Limb (tissue), 2 donors: Measurements from ENCODE around the gene COX17.
"Not testable (repeated sequence)": the region's sequence is repeated elsewhere in the genome, so short reads cannot be mapped to it uniquely, and the experiment has no call there.

Experiments used
- DNase-seq, 2 donors: peaks; one replicate each; pipeline ENCODE4 v3.0.0-alpha.2; 2016; ENCODE audit errors: extremely low spot score in 2 of 2

Gene COX17, protein sequence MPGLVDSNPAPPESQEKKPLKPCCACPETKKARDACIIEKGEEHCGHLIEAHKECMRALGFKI

DNA sequence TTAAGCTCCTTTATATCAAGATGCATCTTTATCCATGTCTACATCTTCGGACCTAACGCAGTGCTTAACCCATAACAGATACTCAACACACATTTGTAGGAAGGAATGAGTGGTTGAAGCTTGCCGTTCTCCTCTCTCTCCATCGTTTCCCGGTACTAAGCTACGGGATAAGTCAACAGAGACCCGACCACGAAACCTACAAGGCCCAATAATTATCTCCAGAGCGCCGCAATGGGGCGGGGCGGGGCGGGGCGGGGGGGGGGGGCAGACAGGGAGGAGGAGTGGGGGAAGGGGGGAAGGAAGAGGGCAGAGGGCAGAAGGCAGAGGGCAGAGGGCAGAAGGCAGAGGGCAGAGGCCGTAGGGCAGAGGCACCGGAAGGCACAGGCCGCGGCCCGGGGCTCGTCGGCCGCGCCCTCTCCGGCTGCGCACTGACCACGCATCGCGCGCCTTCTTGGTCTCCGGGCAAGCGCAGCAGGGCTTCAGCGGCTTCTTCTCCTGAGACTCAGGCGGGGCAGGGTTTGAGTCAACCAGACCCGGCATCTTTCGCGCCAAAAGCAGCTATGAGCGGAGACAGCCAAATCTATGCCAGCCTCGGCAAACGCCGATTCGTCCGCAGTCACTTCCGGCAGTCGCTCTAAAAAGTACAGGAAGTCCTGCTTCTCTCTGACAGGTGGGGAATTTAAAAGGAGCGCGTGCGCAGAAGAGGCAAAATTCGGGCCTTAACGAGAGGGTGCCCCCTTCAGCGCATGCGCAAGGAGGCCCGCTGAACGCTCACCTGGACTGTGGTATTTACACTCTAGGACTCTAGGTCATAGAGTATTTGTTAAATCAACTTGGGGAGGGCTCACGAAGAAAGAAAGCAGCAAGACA lies at the start of gene COX17:
TSS of gene COX17 (minus strand) at position 636 of the 870 bp plus-strand sequence. CDS start at position 540, 96 bp downstream.
- peak; percentile 93 to 96 for DNase-seq

DNA sequence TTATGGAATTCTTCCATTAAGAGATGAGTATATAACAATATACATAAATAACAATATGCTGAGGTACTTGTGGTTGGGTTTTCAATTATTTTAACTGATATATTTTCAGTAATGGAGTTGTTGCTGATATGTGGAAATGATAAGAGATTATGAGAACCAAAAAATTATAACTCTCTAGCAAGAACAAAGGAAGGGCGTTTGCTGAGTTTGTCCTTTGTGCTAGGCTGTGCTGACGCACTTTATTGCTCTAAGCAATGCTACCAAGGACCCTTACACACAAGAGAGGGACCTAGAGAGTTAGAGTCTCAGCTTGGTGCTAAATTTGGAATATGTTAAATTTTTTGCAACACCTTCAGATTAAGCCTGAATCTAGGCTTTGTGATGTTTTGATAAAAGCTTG lies 49.7 kb upstream of the COX17 start:
- DNase-seq = no peak

DNA sequence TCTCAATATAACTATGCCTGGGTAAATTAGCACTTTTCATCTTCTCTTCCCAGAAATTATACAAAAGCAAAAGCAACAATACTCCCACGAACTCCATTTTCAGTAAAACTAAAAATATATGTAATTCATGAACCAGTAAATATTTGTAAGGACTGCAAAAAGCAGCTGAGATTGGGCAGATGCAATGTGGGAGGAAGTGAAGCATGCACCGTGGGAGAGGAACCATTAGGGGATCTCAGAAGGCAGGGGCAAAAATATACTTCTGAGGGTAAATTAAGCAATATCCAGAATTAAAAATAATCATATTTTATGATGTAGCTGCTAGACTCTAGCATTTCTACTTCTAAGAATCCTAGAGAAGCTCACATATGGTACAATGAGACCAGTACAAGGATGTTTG lies 45.8 kb upstream of the COX17 start:
- no peak for DNase-seq

DNA sequence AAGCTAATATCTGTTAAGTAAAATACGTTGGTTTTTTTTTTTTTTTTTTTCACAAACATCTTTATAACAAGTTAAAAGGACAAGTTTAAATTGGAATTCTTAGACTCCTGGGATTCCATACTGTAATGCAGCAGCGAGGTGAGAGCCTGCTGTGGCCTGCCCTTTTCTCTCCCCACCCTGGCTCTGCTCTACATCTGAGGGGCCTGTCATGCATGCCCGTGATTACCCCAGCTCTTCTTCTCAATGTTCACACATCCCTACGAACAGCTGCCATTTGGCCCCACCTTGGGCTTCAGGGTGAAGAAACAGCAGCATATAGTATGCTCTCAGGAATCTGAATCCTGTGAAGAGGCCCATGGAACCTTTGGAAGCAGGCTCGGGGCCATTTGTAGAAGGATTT lies 40.3 kb upstream of the COX17 start:
- no peak for DNase-seq

DNA sequence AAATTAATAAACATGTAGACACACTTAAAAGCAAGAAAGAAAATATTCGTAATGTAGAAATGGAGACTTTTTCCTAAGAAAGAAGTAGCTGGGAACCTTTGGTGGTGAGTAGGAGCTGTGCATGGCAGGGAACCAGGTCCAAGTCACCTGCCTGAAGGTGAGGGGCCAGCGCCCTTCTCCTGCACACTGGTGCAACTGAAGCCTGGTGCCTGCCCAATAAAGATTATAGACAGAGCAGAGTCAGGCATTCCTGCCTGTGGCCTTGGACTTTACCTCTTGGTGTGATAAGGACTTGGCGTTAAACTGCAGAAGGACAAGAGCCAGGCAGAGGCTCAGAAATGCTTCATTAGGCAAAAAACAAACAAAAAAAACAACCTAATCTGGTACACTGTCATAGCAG lies 39.8 kb upstream of the COX17 start:
- DNase-seq = no peak

DNA sequence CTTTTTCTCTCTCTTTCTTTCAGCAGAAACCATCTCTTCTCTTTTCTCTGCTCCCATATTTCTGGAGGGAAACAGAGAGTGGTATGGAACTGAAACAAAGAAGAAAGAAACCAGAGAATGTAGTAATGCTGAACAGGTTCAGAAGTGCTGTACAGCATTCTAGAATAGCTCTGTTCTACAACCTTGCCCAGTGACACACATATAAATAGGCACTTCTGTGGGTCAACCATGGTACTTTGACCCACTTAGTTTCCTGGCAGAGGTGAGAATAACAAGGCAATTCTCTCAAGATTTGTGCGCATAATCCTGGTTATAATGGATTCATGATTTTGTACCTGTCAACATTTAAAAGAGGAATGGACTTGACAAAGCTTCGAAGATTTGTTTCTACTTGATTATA lies 37.9 kb upstream of the COX17 start:
- no peak for DNase-seq

DNA sequence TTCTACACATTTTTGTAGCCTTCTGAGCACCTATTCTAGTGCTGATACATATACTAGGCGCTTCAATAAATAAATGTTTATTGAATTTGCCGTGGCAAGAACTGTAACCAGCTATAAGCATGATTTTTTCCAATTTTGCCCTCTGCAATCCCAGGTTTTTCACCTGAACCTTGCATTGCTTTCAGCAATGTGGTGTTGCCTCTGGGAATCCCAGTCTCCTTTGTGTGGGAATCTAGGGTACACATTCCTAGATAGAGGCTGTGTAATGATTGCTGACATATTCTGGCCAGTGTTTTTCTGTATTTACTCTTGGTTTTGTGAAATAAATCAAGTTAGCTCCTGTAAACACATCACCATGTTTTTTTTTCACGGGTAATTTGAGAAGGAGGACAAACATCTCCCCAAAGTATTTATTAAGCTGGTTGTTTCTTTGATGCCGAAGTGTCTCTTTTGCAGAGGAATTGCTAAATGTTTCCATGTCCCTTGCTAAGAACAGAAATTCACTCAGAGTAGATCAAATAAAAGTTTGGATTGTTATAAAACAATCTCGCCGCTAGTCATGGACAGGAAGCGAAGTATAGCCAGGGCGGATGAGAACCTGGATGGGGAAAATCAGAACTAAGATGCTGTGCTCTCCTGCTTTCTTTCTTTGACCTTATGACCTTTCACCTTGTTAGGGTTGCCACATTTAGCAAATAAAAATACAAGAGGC lies 26.8 kb upstream of the COX17 start:
- no peak for DNase-seq

DNA sequence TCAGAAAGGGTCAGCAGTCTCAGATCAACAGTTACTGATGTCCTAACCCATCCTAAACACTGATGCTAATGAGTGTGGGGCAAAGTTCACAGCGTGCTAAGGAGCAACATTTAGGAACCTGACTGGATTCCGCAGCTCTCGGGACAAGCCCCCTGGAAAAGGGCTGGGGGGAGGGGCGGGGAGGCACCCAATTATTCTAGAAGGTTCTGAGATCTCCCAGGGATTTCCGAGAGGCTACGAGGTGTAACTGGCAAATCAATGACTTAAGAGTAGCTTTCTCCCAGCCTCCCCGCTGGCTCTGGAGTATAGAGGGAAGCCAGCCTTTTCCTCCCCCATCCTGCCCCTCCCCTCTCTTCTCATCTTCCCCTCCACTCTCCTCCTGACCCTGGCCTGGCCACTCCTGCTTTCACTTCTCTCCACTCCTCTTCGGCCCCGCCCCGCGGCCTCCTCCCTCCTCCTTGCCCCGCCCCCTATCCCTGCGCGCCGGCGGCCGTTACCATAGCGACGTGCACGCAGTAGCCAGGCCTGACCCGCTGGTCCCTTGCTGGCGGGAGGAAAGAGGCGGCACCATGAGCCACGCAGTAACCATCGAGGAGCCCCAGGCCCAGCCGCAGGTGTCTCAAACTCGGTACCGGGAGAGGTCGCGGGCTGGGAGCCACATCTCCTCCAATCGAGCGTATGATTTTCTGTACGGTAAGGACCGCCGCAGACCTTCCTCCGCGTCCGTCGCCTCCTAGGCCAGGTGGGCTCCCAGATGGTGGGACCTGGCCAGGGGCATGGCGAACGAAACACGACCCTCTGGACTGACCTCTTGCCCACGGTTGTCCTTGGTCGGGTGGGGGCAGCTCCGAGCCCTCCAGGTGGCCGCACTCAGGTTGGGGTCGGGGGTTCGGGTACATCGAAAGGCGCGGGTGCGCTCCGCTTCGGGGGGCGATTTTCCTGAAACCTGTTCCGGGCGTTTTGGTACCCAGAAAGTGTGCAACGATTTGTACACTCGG lies 25.6 kb upstream of the COX17 start, which contains the start of gene CFAP91:
TSS of gene CFAP91 (plus strand) at position 493 of the 998 bp plus-strand sequence. CDS start at position 570, 77 bp downstream.
- peak; percentile 91 to 95 for DNase-seq

DNA sequence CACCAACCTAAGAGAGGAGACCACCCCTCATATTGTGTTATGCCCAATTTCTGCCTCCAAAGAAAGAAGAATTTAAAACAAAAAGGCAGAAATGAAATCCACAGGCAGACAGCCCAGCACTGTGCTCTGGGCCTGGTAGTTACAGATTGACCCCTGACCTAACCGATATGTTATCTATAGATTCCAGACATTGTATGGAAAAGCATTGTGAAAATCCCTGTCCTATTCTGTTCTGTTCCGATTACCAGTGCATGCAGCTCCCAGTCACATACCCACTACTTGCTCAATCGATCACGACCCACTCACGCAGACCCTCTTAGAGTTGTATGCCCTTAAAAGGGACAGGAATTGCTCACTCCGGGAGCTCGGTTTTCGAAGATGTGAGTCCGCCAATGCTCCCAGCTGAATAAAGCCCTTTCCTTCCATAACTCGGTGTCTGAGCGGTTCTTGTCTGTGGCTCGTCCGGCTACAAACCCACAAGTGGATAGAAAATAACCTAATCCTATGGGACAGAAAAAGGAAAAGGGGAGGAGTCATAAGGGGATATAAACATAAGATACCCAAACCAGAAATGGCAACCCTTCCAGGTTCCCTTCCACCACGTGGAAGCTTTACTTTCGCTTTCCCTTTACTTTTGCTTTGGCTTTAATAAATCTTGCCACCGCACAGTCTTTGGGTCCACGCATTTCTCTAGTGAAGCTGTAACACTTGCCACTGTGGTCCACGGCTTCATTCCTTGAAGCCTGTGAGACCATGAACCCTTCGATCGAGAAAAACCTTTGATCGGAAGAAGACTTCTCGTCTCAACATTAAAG lies 23.9 kb upstream of the COX17 start:
- DNase-seq = no peak

DNA sequence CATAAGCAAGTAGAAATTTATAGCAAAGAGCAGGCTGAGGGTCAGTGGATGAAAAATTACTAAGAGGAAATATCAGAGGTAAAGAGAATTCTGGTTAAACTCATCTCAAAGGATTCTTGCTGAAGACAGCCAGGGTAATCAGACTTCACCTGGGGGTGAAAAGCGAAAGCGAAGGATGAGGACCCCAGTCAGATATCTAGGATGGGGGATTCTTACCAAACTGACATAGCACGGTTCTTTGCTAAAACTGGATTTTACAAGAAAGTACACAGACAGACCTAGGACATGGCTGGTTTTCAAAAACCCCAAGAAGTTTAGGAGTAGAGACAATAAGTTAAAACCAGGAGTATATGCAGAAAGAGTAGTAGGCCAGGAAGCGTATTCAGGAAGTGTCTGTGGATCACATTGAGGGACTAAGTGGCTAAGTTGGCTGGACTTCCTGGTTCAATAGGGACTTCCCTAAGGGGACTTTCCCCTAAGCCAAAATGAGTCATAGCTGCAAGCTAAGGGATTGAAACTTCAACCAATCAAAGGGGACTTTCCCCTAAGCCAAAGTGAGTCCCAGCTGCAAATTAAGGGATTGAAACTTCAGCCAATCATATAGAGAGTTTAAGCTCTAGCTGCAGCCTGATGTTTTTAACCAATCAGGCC lies 23.2 kb upstream of the COX17 start:
- no peak for DNase-seq

DNA sequence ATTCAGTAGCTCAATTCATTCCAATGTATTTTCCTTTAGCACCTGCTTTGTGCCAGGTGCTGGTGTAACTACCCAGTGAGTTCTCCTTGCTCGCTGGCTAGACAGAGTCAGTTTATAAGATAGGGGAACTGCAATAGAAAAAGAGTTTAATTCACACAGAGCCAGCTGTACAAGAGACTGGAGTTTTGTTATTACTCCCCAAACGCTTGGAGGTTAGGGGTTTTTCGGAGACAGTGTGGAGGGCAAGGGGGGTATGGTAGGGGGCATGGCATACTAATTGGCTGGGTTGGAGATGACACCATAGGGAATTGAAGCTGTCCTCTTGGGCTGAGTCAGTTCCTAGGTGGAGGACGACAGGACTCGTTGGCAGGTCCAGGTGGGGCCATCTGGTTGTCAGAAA lies 20.2 kb upstream of the COX17 start:
- no peak for DNase-seq

DNA sequence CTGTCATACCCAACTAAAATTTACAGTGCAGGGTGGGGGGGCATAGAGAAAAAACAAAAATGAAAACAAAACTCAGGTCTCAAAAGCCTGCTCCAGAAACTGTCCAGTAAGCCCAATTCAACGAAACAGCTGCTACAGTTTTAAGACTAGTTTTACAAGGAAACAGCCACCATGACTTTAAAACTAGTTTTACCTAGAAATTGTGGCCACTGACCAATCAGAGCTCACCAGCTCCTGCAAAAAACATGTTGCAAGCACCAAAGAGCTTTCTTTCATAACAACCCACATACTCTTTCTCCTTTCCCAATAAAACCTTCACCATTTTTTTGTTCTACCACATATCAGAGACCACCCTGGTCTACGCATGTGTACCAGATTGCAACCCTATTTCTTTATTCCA lies 18.3 kb upstream of the COX17 start:
- no peak for DNase-seq

DNA sequence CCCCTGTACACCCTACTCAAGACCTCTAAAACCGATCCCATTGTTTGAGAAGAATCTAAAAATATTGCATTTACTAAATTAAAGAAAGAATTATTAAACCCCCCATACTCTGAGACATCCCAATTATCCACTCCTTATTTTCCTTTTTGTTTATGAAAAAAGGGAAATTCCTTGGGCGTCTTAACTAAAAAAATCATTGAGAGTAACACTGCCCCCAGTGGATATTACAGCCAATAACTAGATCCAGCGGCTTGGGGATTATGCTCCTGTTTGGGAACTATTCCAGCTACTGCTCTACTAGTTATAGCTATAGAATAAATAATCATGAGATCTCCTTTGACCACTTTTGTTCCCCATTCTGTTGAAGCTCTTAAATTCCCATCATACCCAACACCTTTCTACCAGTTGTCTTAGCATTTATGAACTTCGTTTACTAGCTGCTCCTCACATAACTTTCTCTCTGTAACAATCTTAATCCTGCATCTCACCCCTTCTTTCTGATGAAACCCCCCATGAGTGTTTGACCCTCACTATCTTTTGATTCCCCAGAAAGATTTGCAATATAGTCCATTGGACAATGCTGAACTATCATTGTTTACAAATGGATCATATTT lies 12.9 kb upstream of the COX17 start:
- DNase-seq = no peak

DNA sequence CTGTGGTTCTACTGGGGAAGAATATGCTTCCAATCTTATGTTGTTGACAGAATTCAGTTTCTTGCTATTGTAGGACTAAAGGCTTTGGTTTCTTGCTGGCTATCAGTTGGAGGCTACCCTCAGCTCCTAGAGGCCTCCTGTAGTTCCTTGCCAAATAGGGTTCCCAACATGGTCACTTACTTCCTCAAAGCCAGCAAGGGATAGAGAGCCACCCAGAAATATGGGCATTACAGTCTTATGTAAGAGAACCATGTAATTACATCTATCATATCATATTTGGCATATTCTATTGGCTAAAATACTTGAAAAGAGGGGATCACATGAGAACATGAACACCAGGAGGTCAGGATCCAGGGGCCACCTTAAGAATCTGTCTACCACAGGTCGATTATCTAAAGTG lies 6.2 kb upstream of the COX17 start:
- DNase-seq = no peak

DNA sequence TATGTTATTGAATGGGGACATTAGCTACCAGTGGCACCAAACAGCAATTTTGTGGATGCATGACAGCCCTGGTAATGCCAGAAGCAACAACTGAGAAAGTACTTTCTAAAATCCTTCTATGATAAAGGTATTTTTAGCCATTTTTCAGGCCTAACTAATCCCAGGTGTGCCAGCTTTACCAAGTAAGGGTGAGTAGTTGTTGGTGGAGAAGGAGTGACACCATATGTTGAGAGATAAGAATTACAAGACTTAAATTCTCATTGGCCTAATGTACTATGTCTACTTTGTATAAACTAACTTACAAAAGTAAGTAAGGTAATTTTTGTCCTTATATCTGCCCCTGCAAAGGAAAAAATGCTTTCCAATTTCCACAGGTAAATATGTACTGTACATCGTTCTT lies 4.1 kb upstream of the COX17 start:
- DNase-seq = peak in 1 of 2 donors; percentile 56

DNA sequence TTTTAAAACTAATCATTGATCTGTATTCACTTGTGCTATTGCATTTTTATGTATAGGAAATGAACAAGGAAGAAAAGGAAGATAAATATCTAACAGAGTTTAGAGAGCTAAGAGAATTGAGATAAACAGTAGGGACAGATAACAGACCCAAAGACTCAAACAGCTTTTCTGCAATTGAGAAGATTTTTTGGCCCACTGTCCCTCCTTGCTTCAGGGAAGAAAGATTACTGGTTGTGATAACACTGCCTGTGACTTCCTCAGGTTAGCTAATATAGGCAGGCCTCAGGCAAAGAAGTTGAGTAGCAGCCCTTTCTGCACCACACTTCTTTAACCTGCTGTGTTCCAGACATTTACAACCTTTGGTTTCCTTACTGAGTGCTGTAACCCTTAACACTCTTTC lies 2.7 kb upstream of the COX17 start:
- no peak for DNase-seq

DNA sequence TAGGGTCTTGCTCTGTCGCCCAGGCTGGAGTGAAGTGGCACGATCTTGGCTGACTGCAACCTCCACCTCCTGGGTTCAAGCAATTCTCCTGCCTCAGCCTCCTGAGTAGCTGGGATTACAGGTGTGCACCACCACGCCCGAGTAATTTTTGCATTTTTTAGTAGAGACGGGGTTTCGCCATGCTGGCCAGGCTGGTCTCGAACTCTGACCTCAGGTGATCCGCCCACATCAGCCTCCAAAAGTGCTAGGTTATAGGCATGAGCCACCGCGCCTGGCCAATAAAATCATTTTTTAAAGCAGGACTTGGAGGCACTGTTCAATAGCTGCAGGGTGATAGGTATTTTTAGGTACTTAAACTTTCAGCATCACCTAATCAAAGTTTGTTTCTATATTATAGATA lies 1.0 kb upstream of the COX17 start:
- DNase-seq = not testable (repeated sequence)

DNA sequence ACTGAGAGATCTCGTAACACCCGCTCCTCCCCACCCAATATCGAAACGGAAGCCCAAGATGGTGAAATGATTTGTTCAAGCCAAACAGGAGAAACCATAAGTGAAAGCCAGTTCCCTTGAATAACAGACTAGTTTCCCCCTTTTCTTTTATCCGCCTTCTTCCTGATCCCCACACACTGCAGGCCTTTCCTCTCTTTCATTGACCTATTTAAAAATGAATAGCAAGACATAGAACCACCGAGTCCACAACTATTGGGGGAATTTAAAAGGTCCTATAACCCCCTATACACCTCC lies 382 bp upstream of the COX17 start:
- no peak for DNase-seq

DNA sequence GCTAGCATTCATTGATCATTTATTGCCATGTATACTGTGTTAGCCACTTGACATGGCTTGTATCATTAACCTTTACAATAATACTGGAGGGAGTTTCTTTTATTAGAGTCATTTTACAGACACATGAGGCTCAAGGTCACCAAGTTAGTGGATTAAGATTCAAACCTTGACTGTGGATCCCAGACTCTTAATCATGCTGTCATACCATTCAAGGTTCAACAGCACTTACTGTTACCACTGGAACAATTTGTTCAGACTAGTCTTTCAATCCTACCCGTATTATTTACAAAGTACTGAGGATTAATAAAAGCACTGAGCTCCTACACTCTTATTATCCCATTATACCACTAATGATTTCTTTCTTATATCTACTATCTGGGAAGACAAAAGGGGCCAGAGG lies 1.2 kb downstream of the COX17 start:
- DNase-seq = no peak
